Heart left ventricle (tissue), 13 donors: ENCODE measurements around the gene ABCA9.
"Not testable (repeated sequence)": the region's sequence is repeated elsewhere in the genome, so short reads cannot be mapped to it uniquely, and the experiment has no call there.

Source experiments
- CTCF ChIP-seq, 12 donors: fragments of 200-600 bp; sonication (generic) in 4 of 12; IDR thresholded peaks; one replicate each; pipeline versions ENCODE4 v1.5.0 to v1.8.0; 2018 to 2022; ENCODE audit warnings: antibody characterized with exemption in 12 of 12, mild to moderate bottlenecking in 5 of 12
- POLR2A ChIP-seq, 2 donors: fragments of 450-650 bp; IDR thresholded peaks; one replicate each; pipeline ENCODE4 v1.6.1; 2017; ENCODE audit warnings: antibody characterized with exemption in 2 of 2, mild to moderate bottlenecking in 2 of 2, moderate library complexity in 2 of 2
- donor health status: ischemic (EF 13 %, LVEDD 7.1; RV severe dilation, severe dysfunction).
- donor health status: DM: no; HTN: yes; CAD: no.
- donor health status: DM: no; HTN: no; CAD: no.
- donor health status: ischemic (EF 25% LVEDD 6.9; RV normal size, moderate dysfunction).
- donor health status: ischemic (EF 25% LVEDD 5.7; RV mildly dilated, moderate dysfunction).
- donor health status: ischemic (EF 35%, LVEDD 5.7; RV mildly dilated, moderate dysfunction).
- donor health status: nonischemic (EF 11% LVEDD 7.7; RV severe dilation, severe dysfunction).
- donor health status: DM: yes; HTN: yes; CAD: no.
- donor health status: PGD.
- donor health status: ischemic (EF 29% LVEDD 5.4; RV normal size, mild dysfunction).
- donor health status: nonischemic (EF 23%, LVEDD 6.1; RV moderate dilation, normal function).

- TF ChIP-seq POLR2A, CTCF (IDR thresholded peaks at IDR 0.05): not testable (repeated sequence)
Observed at GRCh38 chr17:69072803-69073256, 12.1 kb upstream of the ABCA9 start.
